ENCODE measurements around the gene WWOX.

GRCh38 chr16:78791926-78792325 is 692.5 kb downstream of the WWOX start:
- TF ChIP-seq CEBPB (IDR thresholded peaks at IDR 0.05; ENCODE audit: low read depth, low read length) (no peak), CTCF (conservative IDR thresholded peaks at IDR 0.05; ENCODE audit: low read depth, low read length) (no peak), RCOR1 (IDR thresholded peaks at IDR 0.05; ENCODE audit: insufficient replicate concordance, low read length) (no peak), RFX5 (IDR thresholded peaks at IDR 0.05; ENCODE audit: low read depth, low read length) (no peak), MAFK (IDR thresholded peaks at IDR 0.05; ENCODE audit: low read depth, low read length) (no peak), MXI1 (IDR thresholded peaks at IDR 0.05; ENCODE audit: borderline replicate concordance, low read depth, low read length) (no peak), CHD1 (IDR thresholded peaks at IDR 0.05; ENCODE audit: low read depth, low read length) (no peak), ELK1 (IDR thresholded peaks at IDR 0.05; ENCODE audit: borderline replicate concordance, low read depth, low read length) (no peak), POLR2A (IDR thresholded peaks at IDR 0.05; ENCODE audit: low read depth, low read length) (no peak), MAZ (IDR thresholded peaks at IDR 0.05; ENCODE audit: borderline replicate concordance, low read depth, low read length) (no peak)
